ENCODE measurements around the gene IL23R. TPM values are rescaled to one million over a fixed set of nuclear protein-coding genes. Genes with fewer than 3 reads are reported as not detected.

IL23R gene
- total RNA-seq, 2 donors from 2014 or later, result 7.4 to 8.3 TPM

- peaks cover 9% of the 10 kb centered on the region for H3K9me3 Mint-ChIP-seq
- DNase-seq (ENCODE audit: low spot score) (no peak), ATAC-seq (peak; percentile 95 to 98)
- H3K27me3 Mint-ChIP-seq, result no peaks in the 10 kb centered on the region
- peaks cover 7% of the 10 kb centered on the region for H3K36me3 Mint-ChIP-seq
- H3K27ac Mint-ChIP-seq, result peak overlapping the region; percentile 82 to 97
- peak overlapping the region; percentile 52 for H3K4me3 Mint-ChIP-seq
- H3K4me1 Mint-ChIP-seq (ENCODE audit: low read depth in 2 of 2), result peaks cover 62 to 66% of the 10 kb centered on the region in 2 donors
Observed at GRCh38 chr1:67285780-67286488, 119.7 kb downstream of the IL23R start.

GRCh38 chr1:67290236-67290635 lies 124.0 kb downstream of the IL23R start:
- peaks cover 22% of the 10 kb centered on the region for H3K36me3 Mint-ChIP-seq

DNA sequence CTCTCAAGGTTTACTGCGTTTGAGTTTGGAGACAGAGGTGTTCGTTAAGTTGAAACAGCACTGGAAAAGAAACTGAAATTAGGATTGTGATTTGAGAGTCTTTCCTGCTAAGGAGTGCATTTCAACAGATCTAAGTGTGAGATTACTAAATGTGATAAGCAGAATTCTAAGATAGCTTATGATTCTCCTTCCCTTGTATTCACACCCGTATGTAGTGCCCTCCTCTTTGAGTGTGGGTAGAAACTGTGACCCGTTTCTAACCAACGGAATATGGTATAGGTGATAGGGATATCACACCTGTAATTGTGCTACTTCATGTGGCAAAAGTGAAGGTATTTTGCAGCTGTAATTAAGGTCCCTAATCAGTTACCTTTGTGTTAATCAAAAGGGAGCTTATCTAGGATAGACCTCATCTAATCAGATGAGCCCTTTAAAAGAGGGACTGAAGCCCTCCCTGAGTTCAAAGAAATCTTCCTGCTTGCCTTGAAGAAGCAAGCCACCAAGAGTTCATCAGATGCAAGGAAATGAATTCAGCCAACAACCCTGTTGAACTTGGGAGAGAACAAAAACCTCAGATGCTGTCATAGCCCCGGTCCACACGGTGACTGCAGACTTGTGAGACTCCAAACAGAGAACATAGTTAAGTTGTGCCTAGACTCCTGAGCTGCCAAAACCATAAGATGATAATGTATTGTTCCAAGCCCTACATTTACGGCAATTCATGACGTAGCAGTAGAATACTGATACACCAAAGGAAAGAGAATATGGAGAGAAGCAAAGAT lies 128.8 kb downstream of the IL23R start:
- Mint-ChIP-seq H3K9me3 (peaks cover 6% of the 10 kb centered on the region), H3K27ac (peak overlapping the region; percentile 88 to 94), H3K4me1 (ENCODE audit: low read depth in 2 of 2) (peaks cover 68 to 76% of the 10 kb centered on the region in 2 donors), H3K36me3 (peaks cover 25% of the 10 kb centered on the region), H3K4me3 (peak overlapping the region; percentile 84), H3K27me3 (no peaks in the 10 kb centered on the region)
- DNase-seq (ENCODE audit: low spot score) (peak; percentile 69), ATAC-seq (peak; percentile 93 to 95)

More at GRCh38 chr1:67290236-67290635, 124.0 kb downstream of the IL23R start:
- no peak overlapping the region for H3K4me3 Mint-ChIP-seq
- H3K4me1 Mint-ChIP-seq (ENCODE audit: low read depth in 2 of 2), result peaks cover 82 to 83% of the 10 kb centered on the region in 2 donors
- no peaks in the 10 kb centered on the region for H3K27me3 Mint-ChIP-seq
- ATAC-seq (no peak), DNase-seq (ENCODE audit: low spot score) (no peak)
- H3K9me3 Mint-ChIP-seq, result peaks cover 11% of the 10 kb centered on the region
- peak overlapping the region; percentile 82 to 97 for H3K27ac Mint-ChIP-seq

GRCh38 chr1:67298762-67299161 lies 132.5 kb downstream of the IL23R start:
- H3K27me3 Mint-ChIP-seq, result no peaks in the 10 kb centered on the region
- DNase-seq (ENCODE audit: low spot score), result no peak
- peak overlapping the region; percentile 95 to 98 for H3K27ac Mint-ChIP-seq
- H3K36me3 Mint-ChIP-seq, result peaks cover 12% of the 10 kb centered on the region
- peaks cover 2% of the 10 kb centered on the region for H3K9me3 Mint-ChIP-seq
- H3K4me1 Mint-ChIP-seq (ENCODE audit: low read depth in 2 of 2), result peaks cover 58 to 80% of the 10 kb centered on the region in 2 donors
- peak overlapping the region; percentile 2 for H3K4me3 Mint-ChIP-seq
- no peak for ATAC-seq

GRCh38 chr1:67299296-67299695 lies 133.0 kb downstream of the IL23R start:
- ATAC-seq (no peak), DNase-seq (ENCODE audit: low spot score) (no peak)
- Mint-ChIP-seq H3K4me3 (no peak overlapping the region), H3K4me1 (ENCODE audit: low read depth in 2 of 2) (peaks cover 57 to 80% of the 10 kb centered on the region in 2 donors), H3K9me3 (peaks cover 2% of the 10 kb centered on the region), H3K27ac (peak overlapping the region; percentile 95 to 98), H3K36me3 (peaks cover 12% of the 10 kb centered on the region), H3K27me3 (no peaks in the 10 kb centered on the region)

DNA sequence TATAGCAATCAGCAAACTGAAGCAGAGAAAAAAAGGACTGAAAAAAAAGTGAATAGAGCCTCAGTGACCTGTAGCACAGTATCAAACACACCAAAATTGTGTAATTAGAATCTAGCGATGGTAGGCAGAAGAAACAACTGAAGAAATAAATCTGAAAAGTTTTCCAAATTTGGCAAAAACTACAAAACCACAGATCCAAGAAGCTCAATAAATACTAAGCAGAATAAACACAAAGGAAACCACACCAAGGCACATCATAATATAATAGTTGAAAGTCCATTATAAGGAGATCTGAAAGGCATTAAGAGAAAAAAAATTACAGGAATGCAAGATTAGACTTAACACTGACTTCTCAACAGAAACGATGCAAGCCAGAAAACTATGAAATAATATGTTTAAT lies 134.3 kb downstream of the IL23R start:
- ATAC-seq, result no peak
- H3K9me3 Mint-ChIP-seq, result no peaks in the 10 kb centered on the region
- H3K4me1 Mint-ChIP-seq (ENCODE audit: low read depth in 2 of 2), result peaks cover 50 to 73% of the 10 kb centered on the region in 2 donors
- H3K27me3 Mint-ChIP-seq, result no peaks in the 10 kb centered on the region
- peaks cover 6% of the 10 kb centered on the region for H3K36me3 Mint-ChIP-seq
- DNase-seq (ENCODE audit: low spot score), result no peak
- peak overlapping the region; percentile 41 for H3K4me3 Mint-ChIP-seq
- H3K27ac Mint-ChIP-seq, result peak overlapping the region; percentile 95 to 98

- H3K27me3 Mint-ChIP-seq, result no peaks in the 10 kb centered on the region
- no peak for DNase-seq (ENCODE audit: low spot score)
- peak overlapping the region; percentile 95 to 98 for H3K27ac Mint-ChIP-seq
- peak overlapping the region; percentile 80 for H3K4me3 Mint-ChIP-seq
- peak; percentile 64 to 74 for ATAC-seq
- H3K9me3 Mint-ChIP-seq, result no peaks in the 10 kb centered on the region
- peaks cover 7% of the 10 kb centered on the region for H3K36me3 Mint-ChIP-seq
- peaks cover 37 to 65% of the 10 kb centered on the region in 2 donors for H3K4me1 Mint-ChIP-seq (ENCODE audit: low read depth in 2 of 2)
Observed at GRCh38 chr1:67304023-67304422, 137.8 kb downstream of the IL23R start.

- no peak for DNase-seq (ENCODE audit: low spot score)
- Mint-ChIP-seq H3K9me3 (no peaks in the 10 kb centered on the region), H3K36me3 (peaks cover 21% of the 10 kb centered on the region), H3K4me1 (ENCODE audit: low read depth in 2 of 2) (peaks cover 36 to 58% of the 10 kb centered on the region in 2 donors), H3K4me3 (peak overlapping the region; percentile 97), H3K27me3 (no peaks in the 10 kb centered on the region), H3K27ac (no peak overlapping the region)
- no peak for ATAC-seq
Observed at GRCh38 chr1:67306547-67306946, 140.3 kb downstream of the IL23R start.

GRCh38 chr1:67307251-67308060 lies 141.2 kb downstream of the IL23R start, which contains the start of gene IL12RB2:
TSS of gene IL12RB2 (plus strand) at chr1:67307873. CDS start at chr1:67320369, 12,496 bp downstream.
- Mint-ChIP-seq H3K27ac (no peak within 1 kb of the TSS), H3K27me3 (no peaks in the 10 kb centered on the region), H3K4me3 (peak within 1 kb of the TSS; percentile 97), H3K36me3 (peaks cover 30% of the 10 kb centered on the region), H3K9me3 (no peaks in the 10 kb centered on the region), H3K4me1 (ENCODE audit: low read depth in 2 of 2) (peaks cover 40 to 58% of the 10 kb centered on the region in 2 donors)
- ATAC-seq (peak; percentile 84 to 90), DNase-seq (ENCODE audit: low spot score) (peak; percentile 85)

- peak overlapping the region; percentile 97 for H3K4me3 Mint-ChIP-seq
Observed at GRCh38 chr1:67308136-67308535, 141.9 kb downstream of the IL23R start.

More at GRCh38 chr1:67308136-67308535, 141.9 kb downstream of the IL23R start:
- H3K4me1 Mint-ChIP-seq (ENCODE audit: low read depth in 2 of 2), result peaks cover 41 to 59% of the 10 kb centered on the region in 2 donors
- no peaks in the 10 kb centered on the region for H3K27me3 Mint-ChIP-seq
- no peak overlapping the region for H3K27ac Mint-ChIP-seq
- ATAC-seq, result peak; percentile 33 to 41
- DNase-seq (ENCODE audit: low spot score), result peak; percentile 69
- H3K36me3 Mint-ChIP-seq, result peaks cover 36% of the 10 kb centered on the region
- H3K9me3 Mint-ChIP-seq, result no peaks in the 10 kb centered on the region

Other genes with a start within 250 kb of the IL23R start
- gene DNAI4, start 241.6 kb upstream of the IL23R start, total RNA-seq, result under 1 TPM; 0.73 to 0.76 TPM
- gene MIER1, start 241.5 kb upstream of the IL23R start, total RNA-seq, result 10 to 100 TPM; 50.0 to 67.5 TPM
- 10 to 100 TPM; 26.6 to 28.2 TPM for gene SLC35D1, start 112.3 kb upstream of the IL23R start, total RNA-seq
- gene C1orf141, start 31.5 kb upstream of the IL23R start, total RNA-seq, result under 1 TPM in 1 of 2 donors, not detected in 1; 0.07 TPM
- 100 to 1,000 TPM; 265 to 317 TPM for gene IL12RB2, start 141.4 kb downstream of the IL23R start, total RNA-seq